Duodenal mucosa (tissue), 2 donors: ENCODE measurements around the gene IRS1.

Source experiments
- H3K27ac ChIP-seq: one replicate; pipeline ENCODE4 v1.7.0; 2013; ENCODE audit warnings: low read depth, low read length
- H3K27me3 ChIP-seq, 2 donors: one replicate each; pipeline ENCODE4 v1.7.0; 2013; ENCODE audit warnings: low read length in 2 of 2, control low read depth in 1 of 2; ENCODE audit not compliant: insufficient read depth in 2 of 2, control insufficient read depth in 1 of 2
- H3K36me3 ChIP-seq, 2 donors: one replicate each; pipeline ENCODE4 v1.7.0; 2013; ENCODE audit warnings: low read length in 2 of 2, control low read depth in 1 of 2; ENCODE audit not compliant: insufficient read depth in 2 of 2, control insufficient read depth in 1 of 2
- H3K4me1 ChIP-seq, 2 donors: one replicate each; pipeline ENCODE4 v1.7.0; 2013; ENCODE audit warnings: low read length in 2 of 2, control low read depth in 1 of 2; ENCODE audit not compliant: insufficient read depth in 2 of 2, control insufficient read depth in 1 of 2
- H3K4me3 ChIP-seq, 2 donors: one replicate each; pipeline ENCODE4 v1.7.0; 2013; ENCODE audit warnings: low read length in 2 of 2, low read depth in 1 of 2
- H3K9ac ChIP-seq, 2 donors: one replicate each; pipeline ENCODE4 v1.7.0; 2013; ENCODE audit warnings: low read length in 2 of 2, low read depth in 1 of 2
- H3K9me3 ChIP-seq, 2 donors: one replicate each; pipeline ENCODE4 v1.7.0; 2013; ENCODE audit warnings: low read length in 2 of 2, control low read depth in 1 of 2; ENCODE audit not compliant: control insufficient read depth in 1 of 2

The IRS1 gene

GRCh38 chr2:226715347-226715990, 84.2 kb downstream of the IRS1 start:
- Histone ChIP-seq H3K36me3 (no peaks in the 10 kb centered on the region), H3K4me3 (no peak overlapping the region), H3K9me3 (no peaks in the 10 kb centered on the region), H3K27me3 (no peaks in the 10 kb centered on the region), H3K27ac (no peak overlapping the region), H3K9ac (no peak overlapping the region), H3K4me1 (no peaks in the 10 kb centered on the region)

GRCh38 chr2:226712941-226713340, 86.7 kb downstream of the IRS1 start:
- Histone ChIP-seq H3K4me1 (no peaks in the 10 kb centered on the region), H3K27me3 (no peaks in the 10 kb centered on the region), H3K4me3 (no peak overlapping the region), H3K36me3 (no peaks in the 10 kb centered on the region), H3K9me3 (no peaks in the 10 kb centered on the region), H3K27ac (no peak overlapping the region), H3K9ac (no peak overlapping the region)

- H3K9me3 ChIP-seq, result no peaks in the 10 kb centered on the region
- no peaks in the 10 kb centered on the region for H3K27me3 ChIP-seq
- no peak overlapping the region for H3K9ac ChIP-seq
- H3K27ac ChIP-seq, result no peak overlapping the region
- no peaks in the 10 kb centered on the region for H3K4me1 ChIP-seq
- H3K36me3 ChIP-seq, result no peaks in the 10 kb centered on the region
- no peak overlapping the region for H3K4me3 ChIP-seq
Measured at GRCh38 chr2:226711606-226712296, 87.9 kb downstream of the IRS1 start.

GRCh38 chr2:226707499-226707898, 92.1 kb downstream of the IRS1 start:
- H3K9ac ChIP-seq, result no peak overlapping the region
- no peaks in the 10 kb centered on the region for H3K27me3 ChIP-seq
- no peaks in the 10 kb centered on the region for H3K4me1 ChIP-seq
- no peaks in the 10 kb centered on the region for H3K36me3 ChIP-seq
- H3K4me3 ChIP-seq, result no peak overlapping the region
- no peak overlapping the region for H3K27ac ChIP-seq
- H3K9me3 ChIP-seq, result no peaks in the 10 kb centered on the region

GRCh38 chr2:226705965-226706364, 93.7 kb downstream of the IRS1 start:
- no peak overlapping the region for H3K4me3 ChIP-seq
- no peak overlapping the region for H3K9ac ChIP-seq
- no peaks in the 10 kb centered on the region for H3K27me3 ChIP-seq
- H3K27ac ChIP-seq, result no peak overlapping the region
- no peaks in the 10 kb centered on the region for H3K9me3 ChIP-seq
- H3K4me1 ChIP-seq, result no peaks in the 10 kb centered on the region
- no peaks in the 10 kb centered on the region for H3K36me3 ChIP-seq

- Histone ChIP-seq H3K36me3 (no peaks in the 10 kb centered on the region), H3K4me3 (no peak overlapping the region), H3K9ac (no peak overlapping the region), H3K9me3 (no peaks in the 10 kb centered on the region), H3K27me3 (no peaks in the 10 kb centered on the region), H3K27ac (no peak overlapping the region), H3K4me1 (no peaks in the 10 kb centered on the region)
Measured at GRCh38 chr2:226705133-226705886, 94.3 kb downstream of the IRS1 start.

- H3K36me3 ChIP-seq, result no peaks in the 10 kb centered on the region
- H3K9ac ChIP-seq, result no peak overlapping the region
- H3K27ac ChIP-seq, result no peak overlapping the region
- H3K4me3 ChIP-seq, result no peak overlapping the region
- no peaks in the 10 kb centered on the region for H3K27me3 ChIP-seq
- no peaks in the 10 kb centered on the region for H3K4me1 ChIP-seq
- no peaks in the 10 kb centered on the region for H3K9me3 ChIP-seq
Measured at GRCh38 chr2:226703514-226703913, 96.1 kb downstream of the IRS1 start.

- Histone ChIP-seq H3K27me3 (no peaks in the 10 kb centered on the region), H3K4me3 (no peak overlapping the region), H3K9ac (no peak overlapping the region), H3K27ac (no peak overlapping the region), H3K36me3 (no peaks in the 10 kb centered on the region), H3K9me3 (no peaks in the 10 kb centered on the region), H3K4me1 (no peaks in the 10 kb centered on the region)
Measured at GRCh38 chr2:226702376-226702775, 97.2 kb downstream of the IRS1 start.

GRCh38 chr2:226701052-226701451, 98.6 kb downstream of the IRS1 start:
- no peaks in the 10 kb centered on the region for H3K36me3 ChIP-seq
- H3K9ac ChIP-seq, result no peak overlapping the region
- no peak overlapping the region for H3K4me3 ChIP-seq
- H3K9me3 ChIP-seq, result no peaks in the 10 kb centered on the region
- H3K4me1 ChIP-seq, result no peaks in the 10 kb centered on the region
- no peak overlapping the region for H3K27ac ChIP-seq
- H3K27me3 ChIP-seq, result no peaks in the 10 kb centered on the region

- Histone ChIP-seq H3K9ac (no peak overlapping the region), H3K4me3 (no peak overlapping the region), H3K9me3 (no peaks in the 10 kb centered on the region), H3K27me3 (no peaks in the 10 kb centered on the region), H3K36me3 (no peaks in the 10 kb centered on the region), H3K27ac (no peak overlapping the region), H3K4me1 (peaks cover 4 to 8% of the 10 kb centered on the region in 2 donors)
Measured at GRCh38 chr2:226699321-226699720, 100.3 kb downstream of the IRS1 start.
